IMR-90 (cell line): ENCODE data around the gene MRC2. TPM values are rescaled to one million over a fixed set of nuclear protein-coding genes. Genes with fewer than 3 reads are reported as not detected.

Experiments
- ATAC-seq: fragments of 200-7000 bp; cut with Tn5 transposase; 2 replicates; pipeline ENCODE4 v1.9.1; 2020; ENCODE audit warnings: low read depth, mild to moderate bottlenecking, moderate library complexity
- BruUV-seq: library from RNA; stranded (reverse); fragments of 400-500 nt; replicated peaks from 2 replicates; lab custom pipeline; 2021; lab: Mats Ljungman, UMichigan
- CTCF ChIA-PET: fragments of 300-600 bp; formaldehyde crosslinking; extraction: SDS; loops from one replicate; lab custom pipeline; 2021; ENCODE audit warnings: antibody characterized with exemption; lab: Yijun Ruan, JAX
- POLR2A ChIA-PET: fragments of 300-600 bp; sonication (Branson Sonifier 250); formaldehyde crosslinking; loops from one replicate; lab custom pipeline; 2022; ENCODE audit warnings: antibody characterized with exemption; ENCODE audit not compliant: unreplicated experiment; lab: Charles Lee
- DNase-seq: peaks from one replicate; pipeline ENCODE4 v3.0.0; 2013
- H2AFZ ChIP-seq: replicated peaks from 2 replicates; pipeline ENCODE3; 2013; ENCODE audit warnings: low read length, mild to moderate bottlenecking; ENCODE audit not compliant: poor library complexity
- H2AK5ac ChIP-seq: 2 replicates; pipeline ENCODE4 v1.6.1; 2013; ENCODE audit warnings: low read depth, low read length, inconsistent platforms
- H2AK9ac ChIP-seq: replicated peaks from 2 replicates; pipeline ENCODE3; 2013; ENCODE audit warnings: mild to moderate bottlenecking, low read depth, low read length, moderate library complexity; ENCODE audit not compliant: poor library complexity
- H2BK120ac ChIP-seq: 2 replicates; pipeline ENCODE4 v1.6.1; 2013; ENCODE audit warnings: low read depth, low read length, inconsistent platforms
- H2BK15ac ChIP-seq: 3 replicates; pipeline ENCODE4 v1.6.1; 2013; ENCODE audit warnings: low read depth, low read length, inconsistent platforms
- H2BK20ac ChIP-seq: 2 replicates; pipeline ENCODE4 v1.6.1; 2013; ENCODE audit warnings: low read depth, mild to moderate bottlenecking, inconsistent platforms, low read length, moderate library complexity
- H2BK5ac ChIP-seq: 2 replicates; pipeline ENCODE4 v1.6.1; 2013; ENCODE audit warnings: mild to moderate bottlenecking, low read depth, low read length, inconsistent platforms; ENCODE audit not compliant: poor library complexity, severe bottlenecking
- H3K14ac ChIP-seq: replicated peaks from 2 replicates; pipeline ENCODE4 v1.6.1; 2013; ENCODE audit warnings: low read depth, low read length, inconsistent platforms
- H3K18ac ChIP-seq: 2 replicates; pipeline ENCODE4 v1.6.1; 2013; ENCODE audit warnings: low read depth, low read length, control low read depth
- H3K23ac ChIP-seq: 2 replicates; pipeline ENCODE4 v1.6.1; 2013; ENCODE audit warnings: low read depth, low read length, inconsistent platforms
- H3K27ac ChIP-seq: 2 replicates; pipeline ENCODE4 v1.5.1; 2013; ENCODE audit warnings: mild to moderate bottlenecking, control low read depth, low read length; ENCODE audit not compliant: insufficient read depth
- H3K27me3 ChIP-seq: 2 replicates; pipeline ENCODE4 v1.6.1; 2013; ENCODE audit warnings: low read length; ENCODE audit not compliant: control insufficient read depth, insufficient read depth
- H3K36me3 ChIP-seq: 2 replicates; pipeline ENCODE4 v1.6.1; 2013; ENCODE audit warnings: low read length, mixed read lengths; ENCODE audit not compliant: control insufficient read depth, insufficient read depth
- H3K4ac ChIP-seq: 2 replicates; pipeline ENCODE4 v1.6.1; 2013; ENCODE audit warnings: low read depth, low read length, inconsistent platforms
- H3K4me1 ChIP-seq: 2 replicates; pipeline ENCODE4 v1.6.1; 2013; ENCODE audit warnings: low read length, mixed read lengths; ENCODE audit not compliant: control insufficient read depth, insufficient read depth
- H3K4me2 ChIP-seq: 2 replicates; pipeline ENCODE4 v1.6.1; 2013; ENCODE audit warnings: low read depth, mild to moderate bottlenecking, control low read depth, low read length, moderate library complexity
- H3K4me3 ChIP-seq: 2 replicates; pipeline ENCODE4 v1.5.1; 2013; ENCODE audit warnings: low read depth, mild to moderate bottlenecking, control low read depth, low read length, moderate library complexity; ENCODE audit not compliant: insufficient read depth
- H3K56ac ChIP-seq: 2 replicates; pipeline ENCODE4 v1.6.1; 2013; ENCODE audit warnings: low read length, inconsistent platforms; ENCODE audit not compliant: insufficient read depth; ENCODE audit errors: extremely low read depth
- H3K79me1 ChIP-seq, 2 experiments: 2 replicates each; pipeline ENCODE4 v1.6.1; 2013; ENCODE audit warnings: low read length in 2 of 2, inconsistent platforms in 1 of 2, low read depth in 1 of 2
- H3K9ac ChIP-seq: 2 replicates; pipeline ENCODE4 v1.6.1; 2013; ENCODE audit warnings: low read depth, low read length, control low read depth
- H3K9me1 ChIP-seq: 2 replicates; pipeline ENCODE4 v1.6.1; 2013; ENCODE audit warnings: low read length, inconsistent platforms; ENCODE audit not compliant: insufficient read depth
- H3K9me3 ChIP-seq: 2 replicates; pipeline ENCODE4 v1.6.1; 2013; ENCODE audit warnings: low read length; ENCODE audit not compliant: control insufficient read depth, insufficient read depth
- H4K20me1 ChIP-seq: 2 replicates; pipeline ENCODE4 v1.6.1; 2013; ENCODE audit warnings: low read length, inconsistent platforms; ENCODE audit not compliant: insufficient read depth
- H4K5ac ChIP-seq: 2 replicates; pipeline ENCODE4 v1.6.1; 2013; ENCODE audit warnings: mild to moderate bottlenecking, low read depth, low read length, control low read depth
- H4K8ac ChIP-seq, 2 experiments: 2 replicates each; pipeline ENCODE4 v1.6.1; 2013; ENCODE audit warnings: low read depth in 2 of 2, low read length in 2 of 2, control low read depth in 1 of 2, inconsistent platforms in 1 of 2
- H4K91ac ChIP-seq: 2 replicates; pipeline ENCODE4 v1.6.1; 2013; ENCODE audit warnings: low read depth, low read length, inconsistent platforms; ENCODE audit not compliant: insufficient read depth
- BHLHE40 ChIP-seq: fragments of 150-350 bp; IDR thresholded peaks from 2 replicates; pipeline ENCODE4 v1.6.1; 2016; ENCODE audit warnings: mild to moderate bottlenecking, low read depth, low read length
- CHD1 ChIP-seq: IDR thresholded peaks from 2 replicates; pipeline ENCODE4 v1.6.1; 2012; ENCODE audit warnings: low read depth, low read length, improper control_type of control experiment
- FOS ChIP-seq: fragments of 150-350 bp; IDR thresholded peaks from 2 replicates; pipeline ENCODE4 v1.6.1; 2016; ENCODE audit warnings: low read depth, low read length
- POLR2A ChIP-seq: IDR thresholded peaks from 2 replicates; pipeline ENCODE4 v1.6.1; 2012; ENCODE audit warnings: mild to moderate bottlenecking, low read depth, low read length
- WGBS, 2 experiments: methylation state at CpG; one replicate each; pipeline versions ENCODE4 v1.1.5 to v1.1.7; 2013; ENCODE audit warnings: missing lambda C conversion rate in 2 of 2; ENCODE audit not compliant: insufficient read length in 1 of 2; ENCODE audit errors: extremely low coverage in 2 of 2; 5-methylcytosine and 5-hydroxymethylcytosine counted together
- dilution Hi-C: fragments of 300-500 bp; cut with HindIII; formaldehyde crosslinking; loops from one replicate; pipeline ENCODE4 v1.14.3; 2018; ENCODE audit warnings: low sequenced_read_pairs; ENCODE audit not compliant: unreplicated experiment
- in situ Hi-C: fragments of 300-500 bp; cut with MboI; formaldehyde crosslinking; loops from 3 replicates; pipeline ENCODE4 v1.14.3; 2019; ENCODE audit warnings: low sequenced_read_pairs, inconsistent platforms, mixed read lengths
- intact Hi-C: fragments of 100-400 bp; cut with micrococcal nuclease; formaldehyde crosslinking; loops from 2 replicates; pipeline ENCODE4 v1.10.0; 2022
- polyA plus RNA-seq, 3 experiments: library from polyadenylated mRNA; depleted of rRNA; stranded (reverse); fragments of >200 nt; gene quantifications; 2 replicates each; pipeline ENCODE4 v1.2.3, GENCODE V29; 2012; ENCODE audit warnings: low replicate concordance in 1 of 3
- total RNA-seq: library from RNA; depleted of rRNA; stranded (reverse); fragments of >200 nt; gene quantifications from 2 replicates; pipeline ENCODE4 v1.2.3, GENCODE V29; 2012
- TF ChIP-seq, protein P1 (sequence below): fragments of 150-350 bp; IDR thresholded peaks from 2 replicates; pipeline ENCODE4 v1.6.1; 2017; ENCODE audit warnings: mild to moderate bottlenecking, antibody characterized with exemption, low read length, low read depth

MRC2 gene
- total and polyA plus RNA-seq, 2 of the 4 experiments (the other 2 are of a cell fraction), result 39.3 to 137 TPM

DNA sequence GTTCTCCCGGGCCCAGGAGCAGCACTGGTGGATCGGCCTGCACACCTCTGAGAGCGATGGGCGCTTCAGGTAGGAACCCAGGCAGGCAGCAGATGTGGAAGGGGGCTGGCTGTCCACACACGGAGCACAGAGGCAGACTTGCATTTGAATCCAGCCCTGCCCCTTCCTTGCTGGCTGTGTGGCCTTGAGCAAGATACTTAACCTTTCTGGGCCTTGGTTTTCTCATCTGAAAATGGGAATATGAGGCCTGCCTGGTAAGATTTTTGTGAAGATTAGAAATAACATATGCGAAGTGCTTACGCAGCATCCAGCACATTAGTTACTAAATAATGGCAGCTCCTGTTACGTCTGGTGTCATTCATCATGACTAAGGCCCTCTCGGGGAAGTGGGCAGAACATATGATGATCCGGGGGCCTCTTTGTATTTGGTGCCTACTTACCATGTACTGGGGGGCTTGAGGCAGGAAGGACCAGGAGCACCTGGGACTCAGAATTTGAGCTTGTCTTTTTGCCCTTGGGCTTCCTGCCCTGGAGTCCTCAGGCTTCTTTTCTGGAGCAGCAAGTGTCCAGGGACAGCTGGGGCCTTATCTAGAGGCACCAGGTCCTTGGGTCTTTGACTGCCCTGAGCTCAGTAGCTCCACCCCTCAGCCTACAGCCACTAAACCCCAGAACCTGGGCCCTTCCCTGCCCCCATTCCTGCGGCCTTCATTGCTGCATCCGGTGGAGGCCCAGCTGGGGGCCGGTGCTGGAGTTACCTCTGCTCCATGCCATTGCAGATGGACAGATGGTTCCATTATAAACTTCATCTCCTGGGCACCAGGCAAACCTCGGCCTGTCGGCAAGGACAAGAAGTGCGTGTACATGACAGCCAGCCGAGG is 53.8 kb downstream of the MRC2 start:
- no TSS peak for BruUV-seq
- no peaks in the 10 kb centered on the region for H4K20me1 ChIP-seq
- H3K27me3 ChIP-seq, result no peaks in the 10 kb centered on the region
- DNase-seq, result no peak
- CTCF ChIA-PET, result no interaction called here
- H4K91ac ChIP-seq, result no peak overlapping the region
- TF ChIP-seq CHD1, result no peak
- TF ChIP-seq FOS, result no peak
- TF ChIP-seq POLR2A, result no peak
- no peak for TF ChIP-seq BHLHE40
- TF ChIP-seq, protein P1, sequence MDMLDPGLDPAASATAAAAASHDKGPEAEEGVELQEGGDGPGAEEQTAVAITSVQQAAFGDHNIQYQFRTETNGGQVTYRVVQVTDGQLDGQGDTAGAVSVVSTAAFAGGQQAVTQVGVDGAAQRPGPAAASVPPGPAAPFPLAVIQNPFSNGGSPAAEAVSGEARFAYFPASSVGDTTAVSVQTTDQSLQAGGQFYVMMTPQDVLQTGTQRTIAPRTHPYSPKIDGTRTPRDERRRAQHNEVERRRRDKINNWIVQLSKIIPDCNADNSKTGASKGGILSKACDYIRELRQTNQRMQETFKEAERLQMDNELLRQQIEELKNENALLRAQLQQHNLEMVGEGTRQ, result no peak
- H2AK5ac ChIP-seq, result no peak overlapping the region
- no peak overlapping the region for H4K5ac ChIP-seq
- H3K36me3 ChIP-seq, result peaks cover 68% of the 10 kb centered on the region
- H3K79me1 ChIP-seq, result peaks cover 0 to 6% of the 10 kb centered on the region in 2 experiments; a peak in 1 of 4 replicates
- H3K9me3 ChIP-seq, result no peaks in the 10 kb centered on the region
- intact Hi-C loops (no loop called here), dilution Hi-C loops (no loop called here), in situ Hi-C loops (no loop called here)
- H3K14ac ChIP-seq, result no peak overlapping the region
- no peak overlapping the region for H3K9ac ChIP-seq
- no peak overlapping the region for H3K18ac ChIP-seq
- no peak overlapping the region for H4K8ac ChIP-seq
- POLR2A ChIA-PET, result no interaction called here
- H2AK9ac ChIP-seq, result no peak overlapping the region
- no peak overlapping the region for H3K4me3 ChIP-seq
- H3K4me1 ChIP-seq, result no peaks in the 10 kb centered on the region
- ATAC-seq, result no peak
- H2BK20ac ChIP-seq, result no peak overlapping the region
- H2BK5ac ChIP-seq, result no peak overlapping the region
- H3K27ac ChIP-seq, result no peak overlapping the region
- no peak overlapping the region for H3K4me2 ChIP-seq
- H2BK15ac ChIP-seq, result no peak overlapping the region
- 100% methylated on average over 5 of the region's 17 CpGs; no CpG with 5 or more reads in 1 of the 2 experiments for WGBS, 2 experiments
- H2AFZ ChIP-seq, result no peak overlapping the region
- no peak overlapping the region for H3K4ac ChIP-seq
- H2BK120ac ChIP-seq, result no peak overlapping the region
- no peak overlapping the region for H3K23ac ChIP-seq
- no peaks in the 10 kb centered on the region for H3K9me1 ChIP-seq
- no peak overlapping the region for H3K56ac ChIP-seq
